ENCODE results near the gene NSMCE1. TPM values are rescaled to one million over a fixed set of nuclear protein-coding genes. Genes with fewer than 3 reads are reported as not detected.

NSMCE1 gene
- total RNA-seq, 1 experiment from 2014 or later: 37.0 TPM

DNA sequence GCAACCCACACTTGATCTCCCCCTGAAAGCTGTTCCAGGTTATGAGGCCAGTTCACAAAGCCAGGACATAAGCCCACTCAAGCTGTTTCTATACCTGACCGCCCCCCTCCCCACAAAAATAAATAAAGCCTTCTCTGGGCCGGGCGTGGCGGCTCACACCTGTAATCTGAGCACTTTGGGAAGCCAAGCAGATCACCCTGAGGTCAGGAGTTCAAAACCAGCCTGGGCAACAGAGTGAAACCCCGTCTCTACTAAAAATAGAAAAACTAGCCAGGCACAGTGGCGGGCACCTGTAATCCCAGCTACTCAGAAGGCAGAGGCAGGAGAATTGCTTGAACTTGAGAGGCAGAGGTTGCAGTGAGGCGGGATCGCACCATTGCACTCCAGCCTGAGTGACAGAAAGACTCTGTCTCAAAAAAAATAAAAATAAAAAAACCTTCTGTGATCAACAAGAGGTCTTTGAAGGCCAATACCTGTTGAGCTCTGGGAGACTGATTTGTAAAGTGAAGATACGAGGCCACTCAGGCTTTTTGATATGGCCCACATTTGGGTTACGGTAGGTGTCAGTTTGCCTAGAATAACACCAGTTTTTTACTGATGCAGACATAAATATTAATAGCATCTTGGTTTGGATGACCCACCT lies 63.0 kb downstream of the NSMCE1 start:
- no peak overlapping the region for H3K4me3 Mint-ChIP-seq (ENCODE audit: unreplicated experiment)
- intact Hi-C loops (cut with micrococcal nuclease; ENCODE audit: unreplicated experiment): no loop called here
- Histone ChIP-seq H3K9me3 (no peaks in the 10 kb centered on the region), H3K36me3 (ENCODE audit: control insufficient read depth, insufficient read depth, low read length) (no peaks in the 10 kb centered on the region), H3K4me1 (peaks cover 12% of the 10 kb centered on the region; the same call in 1 of the 2 replicates), H3K4me3 (ENCODE audit: low read depth, low read length) (no peak overlapping the region), H3K27me3 (replicated peaks; ENCODE audit: control insufficient read depth, insufficient read depth, low read length) (no peaks in the 10 kb centered on the region)
- H3K27ac Mint-ChIP-seq (ENCODE audit: unreplicated experiment): no peak overlapping the region
- no peaks in the 10 kb centered on the region for H3K27me3 Mint-ChIP-seq (ENCODE audit: insufficient read depth, unreplicated experiment)
- TF ChIP-seq, protein P1, sequence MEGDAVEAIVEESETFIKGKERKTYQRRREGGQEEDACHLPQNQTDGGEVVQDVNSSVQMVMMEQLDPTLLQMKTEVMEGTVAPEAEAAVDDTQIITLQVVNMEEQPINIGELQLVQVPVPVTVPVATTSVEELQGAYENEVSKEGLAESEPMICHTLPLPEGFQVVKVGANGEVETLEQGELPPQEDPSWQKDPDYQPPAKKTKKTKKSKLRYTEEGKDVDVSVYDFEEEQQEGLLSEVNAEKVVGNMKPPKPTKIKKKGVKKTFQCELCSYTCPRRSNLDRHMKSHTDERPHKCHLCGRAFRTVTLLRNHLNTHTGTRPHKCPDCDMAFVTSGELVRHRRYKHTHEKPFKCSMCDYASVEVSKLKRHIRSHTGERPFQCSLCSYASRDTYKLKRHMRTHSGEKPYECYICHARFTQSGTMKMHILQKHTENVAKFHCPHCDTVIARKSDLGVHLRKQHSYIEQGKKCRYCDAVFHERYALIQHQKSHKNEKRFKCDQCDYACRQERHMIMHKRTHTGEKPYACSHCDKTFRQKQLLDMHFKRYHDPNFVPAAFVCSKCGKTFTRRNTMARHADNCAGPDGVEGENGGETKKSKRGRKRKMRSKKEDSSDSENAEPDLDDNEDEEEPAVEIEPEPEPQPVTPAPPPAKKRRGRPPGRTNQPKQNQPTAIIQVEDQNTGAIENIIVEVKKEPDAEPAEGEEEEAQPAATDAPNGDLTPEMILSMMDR (IDR thresholded peaks at IDR 0.05; ENCODE audit: insufficient read depth in 1 of 2, low read depth in 1 of 2, low read length in 1 of 2, severe bottlenecking in 1 of 2, unreplicated experiment in 1 of 2): no peak
- H3K36me3 Mint-ChIP-seq (ENCODE audit: insufficient read depth, unreplicated experiment): peaks cover 10% of the 10 kb centered on the region
- CTCF ChIA-PET: no interaction called here
- BruUV-seq (replicated peaks): no TSS peak
- POLR2A ChIA-PET: no interaction called here
- H3K4me1 Mint-ChIP-seq (ENCODE audit: low read depth, unreplicated experiment): no peaks in the 10 kb centered on the region
- no peak for DNase-seq
- no peaks in the 10 kb centered on the region for H3K9me3 Mint-ChIP-seq (ENCODE audit: unreplicated experiment)

DNA sequence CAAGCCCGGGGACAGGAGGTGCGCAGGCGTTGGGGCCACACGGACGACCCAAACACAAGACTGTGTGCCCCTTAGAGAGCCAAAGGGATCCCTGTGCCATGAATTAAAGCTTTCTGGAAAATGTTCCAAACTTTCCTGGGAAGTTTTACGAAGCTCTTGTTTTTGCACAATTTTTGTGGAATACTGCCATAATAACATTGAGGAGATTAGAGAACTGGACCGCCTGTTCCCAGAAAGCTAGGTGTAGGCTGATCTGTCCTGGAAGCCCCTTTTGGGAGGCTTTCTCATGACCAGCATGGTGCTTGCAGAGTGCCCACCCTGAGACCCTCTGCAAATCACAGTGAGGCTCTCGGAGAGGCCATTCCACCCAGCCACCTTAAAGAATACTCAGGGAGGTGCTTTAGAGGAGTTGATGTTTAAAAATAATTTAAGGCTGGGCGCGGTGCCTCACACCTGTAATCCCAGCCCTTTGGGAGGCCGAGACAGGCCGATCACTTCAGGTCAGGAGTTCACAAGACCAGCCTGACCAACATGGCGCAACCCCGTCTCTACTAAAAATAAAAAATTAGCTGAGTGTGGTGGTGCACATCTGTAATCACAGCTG lies 64.2 kb downstream of the NSMCE1 start:
- H3K4me3 Mint-ChIP-seq (ENCODE audit: unreplicated experiment): peak overlapping the region; percentile 86
- Histone ChIP-seq H3K36me3 (ENCODE audit: control insufficient read depth, insufficient read depth, low read length) (no peaks in the 10 kb centered on the region), H3K4me1 (peaks cover 12% of the 10 kb centered on the region; the same call in 1 of the 2 replicates), H3K27me3 (replicated peaks; ENCODE audit: control insufficient read depth, insufficient read depth, low read length) (no peaks in the 10 kb centered on the region), H3K9me3 (no peaks in the 10 kb centered on the region), H3K4me3 (ENCODE audit: low read depth, low read length) (peak overlapping the region; percentile 81)
- H3K9me3 Mint-ChIP-seq (ENCODE audit: unreplicated experiment): no peaks in the 10 kb centered on the region
- POLR2A ChIA-PET: interaction anchor here (1.0 kb wide), 2 partner anchors 10 to 22 kb away, joined by 3 to 6 read pairs; no protein-coding TSS in a partner anchor
- DNase-seq: no peak
- BruUV-seq (replicated peaks): TSS peak; percentile 59
- H3K27ac Mint-ChIP-seq (ENCODE audit: unreplicated experiment): peak overlapping the region; percentile 96
- intact Hi-C loops (cut with micrococcal nuclease; ENCODE audit: unreplicated experiment): no loop called here
- peaks cover 10% of the 10 kb centered on the region for H3K36me3 Mint-ChIP-seq (ENCODE audit: insufficient read depth, unreplicated experiment)
- TF ChIP-seq, protein P1 (IDR thresholded peaks at IDR 0.05; ENCODE audit: insufficient read depth in 1 of 2, low read depth in 1 of 2, low read length in 1 of 2, severe bottlenecking in 1 of 2, unreplicated experiment in 1 of 2): no peak
- H3K4me1 Mint-ChIP-seq (ENCODE audit: low read depth, unreplicated experiment): no peaks in the 10 kb centered on the region
- no peaks in the 10 kb centered on the region for H3K27me3 Mint-ChIP-seq (ENCODE audit: insufficient read depth, unreplicated experiment)
- CTCF ChIA-PET: interaction anchor here (0.6 to 1.4 kb wide), 5 partner anchors 25 to 162 kb away, joined by 3 to 13 read pairs (median 7); no protein-coding TSS in a partner anchor

DNA sequence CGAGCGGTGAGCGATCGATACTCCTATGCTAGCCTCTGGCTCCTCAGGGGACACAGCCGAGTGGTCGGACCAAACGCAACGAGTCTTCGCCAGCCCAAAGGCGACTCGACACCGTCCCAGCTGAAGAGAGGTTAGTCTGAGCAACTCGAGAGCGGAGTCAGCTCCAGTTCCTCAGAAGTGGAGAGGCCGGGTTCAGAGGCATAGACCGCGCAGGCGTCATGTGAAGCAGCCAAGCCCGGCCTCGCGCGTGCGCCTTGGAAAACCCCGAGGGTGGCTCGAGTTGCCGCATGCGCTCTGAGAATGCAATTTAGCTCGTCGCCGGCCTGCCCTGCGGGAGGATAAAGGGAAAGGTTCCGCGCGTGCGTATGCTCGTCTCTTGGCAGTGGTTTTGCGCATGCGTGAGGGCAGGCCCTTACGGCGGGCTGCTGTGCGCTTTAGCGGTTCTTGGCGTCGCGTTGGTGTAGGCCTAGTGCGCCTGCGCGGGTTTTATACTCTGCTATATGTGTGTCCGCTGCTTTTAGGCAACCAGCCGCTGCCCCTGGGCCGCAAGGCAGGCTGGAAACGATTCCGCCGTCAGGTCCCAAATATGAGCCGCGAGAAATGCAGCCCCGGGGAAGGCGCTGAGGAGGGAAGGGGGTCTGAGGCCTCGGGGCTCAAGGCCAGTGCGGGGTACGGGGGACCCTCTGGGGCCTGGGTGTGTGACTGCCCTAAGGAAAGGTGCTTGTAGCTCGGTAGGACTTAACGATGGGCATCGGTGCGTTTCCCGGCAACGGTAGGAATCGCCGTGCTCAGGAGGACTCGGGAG lies 64.9 kb downstream of the NSMCE1 start, which contains the start of gene KDM8:
Gene KDM8, plus strand, starts transcription at position 20 of the 805 bp plus-strand sequence. CDS start 6,598 bp downstream, outside the sequence.
- CTCF ChIA-PET: interaction anchor here (0.6 to 1.4 kb wide), 9 partner anchors 22 to 259 kb away, joined by 3 to 13 read pairs (median 4); no protein-coding TSS in a partner anchor
- TF ChIP-seq, protein P1 (IDR thresholded peaks at IDR 0.05; ENCODE audit: insufficient read depth in 1 of 2, low read depth in 1 of 2, low read length in 1 of 2, severe bottlenecking in 1 of 2, unreplicated experiment in 1 of 2): no peak
- no peaks in the 10 kb centered on the region for H3K4me1 Mint-ChIP-seq (ENCODE audit: low read depth, unreplicated experiment)
- Histone ChIP-seq H3K27me3 (replicated peaks; ENCODE audit: control insufficient read depth, insufficient read depth, low read length) (no peaks in the 10 kb centered on the region), H3K9me3 (no peaks in the 10 kb centered on the region), H3K36me3 (ENCODE audit: control insufficient read depth, insufficient read depth, low read length) (no peaks in the 10 kb centered on the region), H3K4me3 (ENCODE audit: low read depth, low read length) (peak within 1 kb of the TSS; percentile 81), H3K4me1 (peaks cover 12% of the 10 kb centered on the region; the same call in 1 of the 2 replicates)
- intact Hi-C loops (cut with micrococcal nuclease; ENCODE audit: unreplicated experiment): no loop called here
- H3K4me3 Mint-ChIP-seq (ENCODE audit: unreplicated experiment): peak within 1 kb of the TSS; percentile 86
- no peaks in the 10 kb centered on the region for H3K27me3 Mint-ChIP-seq (ENCODE audit: insufficient read depth, unreplicated experiment)
- H3K9me3 Mint-ChIP-seq (ENCODE audit: unreplicated experiment): no peaks in the 10 kb centered on the region
- peaks cover 10% of the 10 kb centered on the region for H3K36me3 Mint-ChIP-seq (ENCODE audit: insufficient read depth, unreplicated experiment)
- peak within 1 kb of the TSS; percentile 96 for H3K27ac Mint-ChIP-seq (ENCODE audit: unreplicated experiment)
- peak; percentile 98 to 99 for DNase-seq
- no TSS peak for BruUV-seq (replicated peaks)
- POLR2A ChIA-PET: interaction anchor here (0.7 to 1.0 kb wide), 4 partner anchors 11 to 65 kb away, joined by 3 to 6 read pairs (median 4); partner anchors contain the start of gene NSMCE1

Data from Caco-2 (cell line).